Measurements from ENCODE around the gene BCL11A.

Gene BCL11A

GRCh38 chr2:60577682-60578283 lies 24.3 kb upstream of the BCL11A start:
- TF ChIP-seq CTCF (IDR thresholded peaks at IDR 0.05; ENCODE audit: low read depth, low read length, missing control alignments), result no peak
- H3K4me3 ChIP-seq (replicated peaks; ENCODE audit: low read depth, low read length), result no peak overlapping the region
- no peak for DNase-seq (ENCODE audit: extremely low read depth, low read depth)

GRCh38 chr2:60573251-60573650 lies 19.8 kb upstream of the BCL11A start:
- no peak for TF ChIP-seq CTCF (IDR thresholded peaks at IDR 0.05; ENCODE audit: low read depth, low read length, missing control alignments)
- no peak for DNase-seq (ENCODE audit: extremely low read depth, low read depth)
- H3K4me3 ChIP-seq (replicated peaks; ENCODE audit: low read depth, low read length), result no peak overlapping the region

- DNase-seq (ENCODE audit: extremely low read depth, low read depth), result no peak
- no peak overlapping the region for H3K4me3 ChIP-seq (replicated peaks; ENCODE audit: low read depth, low read length)
- no peak for TF ChIP-seq CTCF (IDR thresholded peaks at IDR 0.05; ENCODE audit: low read depth, low read length, missing control alignments)
These were observed 16.8 kb upstream of the BCL11A start for GRCh38 chr2:60570251-60570650.

- peak overlapping the region; percentile 31 for H3K4me3 ChIP-seq (replicated peaks; ENCODE audit: low read depth, low read length)
- DNase-seq (ENCODE audit: extremely low read depth, low read depth), result no peak
- TF ChIP-seq CTCF (IDR thresholded peaks at IDR 0.05; ENCODE audit: low read depth, low read length, missing control alignments), result no peak
These were observed 16.2 kb upstream of the BCL11A start for GRCh38 chr2:60569680-60570111.

- H3K4me3 ChIP-seq (replicated peaks; ENCODE audit: low read depth, low read length), result no peak overlapping the region
- no peak for DNase-seq (ENCODE audit: extremely low read depth, low read depth)
- TF ChIP-seq CTCF (IDR thresholded peaks at IDR 0.05; ENCODE audit: low read depth, low read length, missing control alignments), result no peak
These were observed 14.7 kb upstream of the BCL11A start for GRCh38 chr2:60567919-60568768.

- DNase-seq (ENCODE audit: extremely low read depth, low read depth), result no peak
- H3K4me3 ChIP-seq (replicated peaks; ENCODE audit: low read depth, low read length), result no peak overlapping the region
- no peak for TF ChIP-seq CTCF (IDR thresholded peaks at IDR 0.05; ENCODE audit: low read depth, low read length, missing control alignments)
These were observed 13.6 kb upstream of the BCL11A start for GRCh38 chr2:60567096-60567495.
